CD4-positive, alpha-beta T cell (primary cell): ENCODE measurements around the gene FBXW12. TPM values are rescaled to one million over a fixed set of nuclear protein-coding genes. Genes with fewer than 3 reads are reported as not detected.

ENCODE experiments used
- ATAC-seq: fragments of 200-7000 bp; cut with Tn5 transposase; one replicate; pipeline ENCODE4 v1.10.0; 2022; ENCODE audit warnings: mild to moderate bottlenecking; ENCODE audit not compliant: poor library complexity
- CTCF ChIA-PET: fragments of 350-600 bp; sonication (Branson Sonifier 250); formaldehyde crosslinking; loops from one replicate; lab custom pipeline; 2021; ENCODE audit warnings: antibody characterized with exemption, inconsistent platforms; lab: Charles Lee
- POLR2A ChIA-PET: fragments of 350-600 bp; sonication (Branson Sonifier 250); formaldehyde crosslinking; loops from one replicate; lab custom pipeline; 2021; ENCODE audit warnings: antibody characterized with exemption, inconsistent platforms; lab: Charles Lee
- DNase-seq, 14 experiments: peaks; one replicate each; pipeline ENCODE4 v3.0.0-alpha.2; 2013 to 2020; ENCODE audit warnings: mixed read lengths in 2 of 14
- H3K27ac ChIP-seq, 2 donors: one replicate each; pipeline versions ENCODE4 v1.5.1 to v1.7.0; 2013; ENCODE audit warnings: low read length in 2 of 2, low read depth in 1 of 2, mild to moderate bottlenecking in 1 of 2
- H3K27me3 ChIP-seq, 2 experiments: 1 replicate in 1 of 2; 2 replicates in 1 of 2; pipeline versions ENCODE4 v1.6.1 to v1.7.0; 2013; ENCODE audit warnings: low read length in 2 of 2, control low read depth in 1 of 2, mild to moderate bottlenecking in 1 of 2, moderate library complexity in 1 of 2; ENCODE audit not compliant: insufficient read depth in 2 of 2, control insufficient read depth in 1 of 2
- H3K36me3 ChIP-seq: one replicate; pipeline ENCODE4 v1.6.1; 2013; ENCODE audit warnings: low read length, control low read depth; ENCODE audit not compliant: insufficient read depth
- H3K4me1 ChIP-seq: one replicate; pipeline ENCODE4 v1.6.1; 2013; ENCODE audit warnings: low read length, control low read depth; ENCODE audit not compliant: insufficient read depth
- H3K4me3 ChIP-seq: one replicate; pipeline ENCODE4 v1.5.1; 2013; ENCODE audit warnings: mild to moderate bottlenecking, low read length, moderate library complexity
- H3K9me3 ChIP-seq, 2 experiments: 1 replicate in 1 of 2; 2 replicates in 1 of 2; pipeline versions ENCODE4 v1.6.1 to v1.7.0; 2013; ENCODE audit warnings: low read length in 2 of 2, mild to moderate bottlenecking in 2 of 2, control low read depth in 1 of 2, moderate library complexity in 1 of 2; ENCODE audit not compliant: control insufficient read depth in 1 of 2, insufficient read depth in 1 of 2
- H3K27ac Mint-ChIP-seq: one replicate; pipeline ENCODE4 v1.8.0; 2020; ENCODE audit warnings: mixed read lengths
- H3K27me3 Mint-ChIP-seq: one replicate; pipeline ENCODE4 v1.8.0; 2021; ENCODE audit warnings: mixed read lengths
- H3K36me3 Mint-ChIP-seq: one replicate; pipeline ENCODE4 v1.8.0; 2021; ENCODE audit warnings: low read depth, mixed read lengths
- H3K4me1 Mint-ChIP-seq: one replicate; pipeline ENCODE4 v1.8.0; 2021; ENCODE audit warnings: low read depth, mixed read lengths
- H3K4me3 Mint-ChIP-seq: one replicate; pipeline ENCODE4 v1.8.0; 2020; ENCODE audit warnings: mild to moderate bottlenecking, mixed read lengths
- H3K9me3 Mint-ChIP-seq: one replicate; pipeline ENCODE4 v1.8.0; 2020; ENCODE audit warnings: mixed read lengths
- intact Hi-C, 2 experiments: fragments of 100-400 bp; cut with DNase I in 1 of 2; cut with micrococcal nuclease in 1 of 2; formaldehyde crosslinking; loops; one replicate each; pipeline versions ENCODE4 v1.15.1 to v1.9.0; 2023 to 2025; cut with DNase I, micrococcal nuclease
- total RNA-seq, 174 experiments: library from RNA in 2 of 174; stranded (reverse) in 2 of 174; gene quantifications; one replicate each; pipeline ENCODE4 v1.2.3 and lab custom pipeline; 2021 to 2026
- TF ChIP-seq, protein P1 (sequence below): fragments of 200-600 bp; IDR thresholded peaks from one replicate; pipeline ENCODE4 v1.8.0; 2022; ENCODE audit warnings: antibody characterized with exemption, mild to moderate bottlenecking

The FBXW12 gene
- total RNA-seq, 2 experiments from 2014 or later, result not detected

DNA sequence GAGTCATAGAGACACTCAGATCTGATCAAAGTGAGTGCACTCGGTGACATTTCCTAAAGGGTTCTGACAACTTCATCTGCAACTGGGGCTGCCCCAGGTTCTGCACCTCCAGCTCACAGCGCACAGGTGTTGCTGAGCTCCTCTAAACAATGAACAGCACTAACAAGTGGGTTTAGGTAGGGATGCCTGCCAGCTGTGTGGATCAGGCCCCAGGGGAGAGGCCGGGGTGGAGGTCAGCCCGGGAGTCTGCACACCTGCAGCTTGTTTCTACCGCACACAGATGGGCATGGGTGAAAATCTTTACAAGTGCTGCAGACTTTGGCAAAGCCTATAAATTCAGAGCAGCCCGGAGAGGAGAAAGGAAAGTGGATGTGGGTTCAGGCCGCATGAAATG is 355 bp downstream of the FBXW12 start:
- Mint-ChIP-seq H3K4me3 (no peak overlapping the region), H3K9me3 (no peaks in the 10 kb centered on the region), H3K36me3 (no peaks in the 10 kb centered on the region), H3K27ac (no peak overlapping the region), H3K4me1 (no peaks in the 10 kb centered on the region), H3K27me3 (no peaks in the 10 kb centered on the region)
- Histone ChIP-seq H3K4me1 (no peaks in the 10 kb centered on the region), H3K36me3 (no peaks in the 10 kb centered on the region), H3K27ac (no peak overlapping the region), H3K27me3 (no peaks in the 10 kb centered on the region), H3K4me3 (no peak overlapping the region), H3K9me3 (no peaks in the 10 kb centered on the region)
- ChIA-PET POLR2A (no interaction called here), CTCF (no interaction called here)
- TF ChIP-seq, protein P1, sequence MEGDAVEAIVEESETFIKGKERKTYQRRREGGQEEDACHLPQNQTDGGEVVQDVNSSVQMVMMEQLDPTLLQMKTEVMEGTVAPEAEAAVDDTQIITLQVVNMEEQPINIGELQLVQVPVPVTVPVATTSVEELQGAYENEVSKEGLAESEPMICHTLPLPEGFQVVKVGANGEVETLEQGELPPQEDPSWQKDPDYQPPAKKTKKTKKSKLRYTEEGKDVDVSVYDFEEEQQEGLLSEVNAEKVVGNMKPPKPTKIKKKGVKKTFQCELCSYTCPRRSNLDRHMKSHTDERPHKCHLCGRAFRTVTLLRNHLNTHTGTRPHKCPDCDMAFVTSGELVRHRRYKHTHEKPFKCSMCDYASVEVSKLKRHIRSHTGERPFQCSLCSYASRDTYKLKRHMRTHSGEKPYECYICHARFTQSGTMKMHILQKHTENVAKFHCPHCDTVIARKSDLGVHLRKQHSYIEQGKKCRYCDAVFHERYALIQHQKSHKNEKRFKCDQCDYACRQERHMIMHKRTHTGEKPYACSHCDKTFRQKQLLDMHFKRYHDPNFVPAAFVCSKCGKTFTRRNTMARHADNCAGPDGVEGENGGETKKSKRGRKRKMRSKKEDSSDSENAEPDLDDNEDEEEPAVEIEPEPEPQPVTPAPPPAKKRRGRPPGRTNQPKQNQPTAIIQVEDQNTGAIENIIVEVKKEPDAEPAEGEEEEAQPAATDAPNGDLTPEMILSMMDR, result no peak
- DNase-seq, result no peak
- no peak for ATAC-seq
- intact Hi-C loops, result no loop called here

DNA sequence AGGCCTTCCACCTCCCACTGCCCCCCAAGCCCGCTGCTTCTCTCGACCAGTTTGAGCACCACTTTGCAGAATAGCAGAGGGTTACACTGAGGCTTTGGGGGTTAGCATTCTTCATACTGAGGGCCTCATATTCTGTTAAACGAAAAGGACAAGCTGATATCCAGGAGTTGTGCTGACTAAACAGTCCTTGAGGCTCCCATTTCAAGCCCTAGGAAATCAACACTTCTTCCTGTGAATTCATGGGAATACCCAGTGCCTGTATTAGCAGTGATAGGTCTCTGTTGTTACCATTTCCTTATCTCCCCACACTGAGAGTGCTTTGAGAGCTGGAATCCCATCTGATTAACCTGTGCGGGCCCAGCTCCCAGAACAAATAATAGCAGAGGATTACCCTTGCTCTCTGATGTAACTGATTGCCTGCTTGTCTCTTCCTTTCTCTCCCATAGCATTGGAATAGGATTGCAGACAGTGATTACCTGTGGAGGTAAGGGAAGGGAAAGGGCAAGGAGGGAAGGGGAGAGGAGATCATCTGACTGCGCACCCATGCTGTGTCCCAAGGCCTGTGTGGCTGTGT is 930 bp downstream of the FBXW12 start:
- Histone ChIP-seq H3K27me3 (no peaks in the 10 kb centered on the region), H3K4me3 (no peak overlapping the region), H3K27ac (no peak overlapping the region), H3K9me3 (no peaks in the 10 kb centered on the region), H3K4me1 (no peaks in the 10 kb centered on the region), H3K36me3 (no peaks in the 10 kb centered on the region)
- ATAC-seq (no peak), DNase-seq (no peak)
- TF ChIP-seq, protein P1, result no peak
- Mint-ChIP-seq H3K4me3 (no peak overlapping the region), H3K4me1 (no peaks in the 10 kb centered on the region), H3K36me3 (no peaks in the 10 kb centered on the region), H3K27me3 (no peaks in the 10 kb centered on the region), H3K27ac (no peak overlapping the region), H3K9me3 (no peaks in the 10 kb centered on the region)
- POLR2A ChIA-PET, result no interaction called here
- CTCF ChIA-PET, result no interaction called here
- intact Hi-C loops, result no loop called here

DNA sequence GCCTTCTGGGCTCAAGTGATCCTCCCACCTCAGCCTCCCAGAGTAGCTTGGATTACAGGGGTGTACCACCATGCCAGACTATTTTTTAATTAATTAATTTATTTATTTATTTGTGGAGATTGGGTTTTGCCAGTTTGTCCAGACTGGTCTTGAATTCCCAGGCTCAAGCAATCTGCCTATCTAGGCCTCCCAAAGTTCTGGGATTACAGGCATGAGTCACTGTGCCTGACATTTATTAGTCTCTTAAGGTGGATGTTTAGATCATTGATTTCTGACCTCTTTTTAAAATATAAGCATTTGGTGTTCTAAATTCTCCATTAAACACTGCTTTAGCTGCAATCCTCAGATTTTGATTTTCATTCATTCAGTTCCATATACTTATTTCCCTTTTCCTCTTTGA is 15.6 kb downstream of the FBXW12 start:
- CTCF ChIA-PET, result interaction anchor here (1.1 to 1.3 kb wide), 2 partner anchors 48 to 120 kb away, joined by 3 read pairs; no protein-coding TSS in a partner anchor
- TF ChIP-seq, protein P1, result no peak
- intact Hi-C loops, result no loop called here

More for the DNA sequence above, 15.6 kb downstream of the FBXW12 start:
- no peak for DNase-seq
- Mint-ChIP-seq H3K9me3 (no peaks in the 10 kb centered on the region), H3K36me3 (no peaks in the 10 kb centered on the region), H3K4me3 (no peak overlapping the region), H3K4me1 (no peaks in the 10 kb centered on the region), H3K27me3 (peaks cover 26% of the 10 kb centered on the region), H3K27ac (no peak overlapping the region)
- no peak for ATAC-seq
- Histone ChIP-seq H3K4me1 (no peaks in the 10 kb centered on the region), H3K9me3 (no peaks in the 10 kb centered on the region), H3K4me3 (no peak overlapping the region), H3K36me3 (no peaks in the 10 kb centered on the region), H3K27me3 (no peaks in the 10 kb centered on the region), H3K27ac (no peak overlapping the region)
- POLR2A ChIA-PET, result no interaction called here
